Suprapubic skin (tissue), 4 donors: ENCODE measurements around the gene SMAD1. TPM values are rescaled to one million over a fixed set of nuclear protein-coding genes. Genes with fewer than 3 reads are reported as not detected.

Experiments used
- DNase-seq, 2 donors: peaks; one replicate each; pipeline ENCODE4 v3.0.0-alpha.2; 2019; ENCODE audit warnings: low spot score in 2 of 2
- H3K27ac ChIP-seq: fragments of 200-600 bp; sonication (generic); one replicate; pipeline ENCODE4 v1.5.1; 2019
- H3K27me3 ChIP-seq: fragments of 200-600 bp; sonication (generic); one replicate; pipeline ENCODE4 v1.5.1; 2019
- H3K36me3 ChIP-seq: fragments of 200-600 bp; sonication (generic); one replicate; pipeline ENCODE4 v1.5.1; 2019
- H3K4me1 ChIP-seq: fragments of 200-600 bp; sonication (generic); one replicate; pipeline ENCODE4 v1.5.1; 2019
- H3K4me3 ChIP-seq: fragments of 200-600 bp; sonication (generic); one replicate; pipeline ENCODE4 v1.5.1; 2019; ENCODE audit warnings: mild to moderate bottlenecking
- H3K9me3 ChIP-seq: fragments of 200-600 bp; sonication (generic); one replicate; pipeline ENCODE4 v1.5.1; 2019
- CTCF ChIP-seq, 2 donors: fragments of 200-600 bp in 1 of 2; fragments of 450-650 bp in 1 of 2; sonication (generic) in 1 of 2; IDR thresholded peaks; one replicate each; pipeline ENCODE4 v1.5.1; 2016 to 2019; ENCODE audit warnings: antibody characterized with exemption in 2 of 2, mild to moderate bottlenecking in 1 of 2, moderate library complexity in 1 of 2
- EP300 ChIP-seq: sonication (generic); formaldehyde crosslinking; IDR thresholded peaks from one replicate; pipeline ENCODE4 v1.6.1; 2017; ENCODE audit warnings: antibody characterized with exemption
- POLR2A ChIP-seq, 2 donors: fragments of 450-650 bp; IDR thresholded peaks; one replicate each; pipeline ENCODE4 v1.6.1; 2017; ENCODE audit warnings: antibody characterized with exemption in 2 of 2, mild to moderate bottlenecking in 2 of 2, moderate library complexity in 2 of 2
- POLR2AphosphoS5 ChIP-seq, 3 donors: sonication (generic); formaldehyde crosslinking; IDR thresholded peaks; one replicate each; pipeline ENCODE4 v1.6.1; 2017; ENCODE audit warnings: antibody characterized with exemption in 3 of 3
- WGBS: methylation state at CpG from one replicate; pipeline ENCODE4 v1.1.5; 2018; 5-methylcytosine and 5-hydroxymethylcytosine counted together
- total RNA-seq, 4 donors: library from RNA; depleted of rRNA; stranded (reverse); fragments of >200 nt; gene quantifications; one replicate each; pipeline ENCODE4 v1.1.0, GENCODE V29; 2016

SMAD1 gene
- total RNA-seq, 4 donors from 2014 or later = 38.0 to 61.7 (median 55.9) TPM

GRCh38 chr4:145602129-145602760, 120.6 kb downstream of the SMAD1 start:
- TF ChIP-seq EP300 (no peak), POLR2AphosphoS5 (IDR thresholded peaks at IDR 0.05) (no peak), POLR2A (IDR thresholded peaks at IDR 0.05) (no peak), CTCF (IDR thresholded peaks at IDR 0.05) (no peak)
- H3K36me3 ChIP-seq = no peaks in the 10 kb centered on the region
- H3K27me3 ChIP-seq = no peaks in the 10 kb centered on the region
- no peaks in the 10 kb centered on the region for H3K9me3 ChIP-seq
- H3K4me3 ChIP-seq = no peak overlapping the region
- no peaks in the 10 kb centered on the region for H3K4me1 ChIP-seq
- no peak overlapping the region for H3K27ac ChIP-seq
- 96% methylated on average over 4 of the region's 4 CpGs for WGBS
- no peak for DNase-seq

- Histone ChIP-seq H3K9me3 (no peaks in the 10 kb centered on the region), H3K4me3 (no peak overlapping the region), H3K27ac (no peak overlapping the region), H3K36me3 (no peaks in the 10 kb centered on the region), H3K4me1 (no peaks in the 10 kb centered on the region), H3K27me3 (no peaks in the 10 kb centered on the region)
- TF ChIP-seq POLR2A (IDR thresholded peaks at IDR 0.05) (no peak), POLR2AphosphoS5 (IDR thresholded peaks at IDR 0.05) (no peak)
- DNase-seq = no peak
Observed at GRCh38 chr4:145605941-145606340, 124.3 kb downstream of the SMAD1 start.

Other genes with a start within 250 kb of the SMAD1 start
- 1 to 10 TPM; 4.2 to 7.1 (median 6.4) TPM for gene MMAA, start 137.5 kb downstream of the SMAD1 start, total RNA-seq
- not detected for gene C4orf51, start 198.3 kb downstream of the SMAD1 start, total RNA-seq